ENCODE data around the gene HLCS.

Gene HLCS

GRCh38 chr21:36780861-36781260 is 185.6 kb downstream of the HLCS start:
- DNase-seq (ENCODE audit: low read depth in 2 of 2), result no peak

GRCh38 chr21:36776981-36777617 is 189.4 kb downstream of the HLCS start:
- no peak for DNase-seq (ENCODE audit: low read depth in 2 of 2)

GRCh38 chr21:36773995-36774394 is 192.5 kb downstream of the HLCS start:
- DNase-seq (ENCODE audit: low read depth in 2 of 2), result no peak

GRCh38 chr21:36773117-36773516 is 193.4 kb downstream of the HLCS start:
- peak in 1 of 2 experiments; percentile 17 for DNase-seq (ENCODE audit: low read depth in 2 of 2)

- no peak for DNase-seq (ENCODE audit: low read depth in 2 of 2)
These were observed 197.2 kb downstream of the HLCS start for GRCh38 chr21:36769051-36769839.

GRCh38 chr21:36768496-36768895 is 198.0 kb downstream of the HLCS start:
- no peak for DNase-seq (ENCODE audit: low read depth in 2 of 2)

GRCh38 chr21:36767096-36767495 is 199.4 kb downstream of the HLCS start:
- no peak for DNase-seq (ENCODE audit: low read depth in 2 of 2)

- no peak for DNase-seq (ENCODE audit: low read depth in 2 of 2)
These were observed 200.0 kb downstream of the HLCS start for GRCh38 chr21:36766511-36766910.

- no peak for DNase-seq (ENCODE audit: low read depth in 2 of 2)
These were observed 201.2 kb downstream of the HLCS start for GRCh38 chr21:36765229-36765628.

- no peak for DNase-seq (ENCODE audit: low read depth in 2 of 2)
These were observed 203.2 kb downstream of the HLCS start for GRCh38 chr21:36763305-36763704.

- DNase-seq (ENCODE audit: low read depth in 2 of 2), result no peak
These were observed 203.8 kb downstream of the HLCS start for GRCh38 chr21:36762642-36763041.

- DNase-seq (ENCODE audit: low read depth in 2 of 2), result no peak
These were observed 204.8 kb downstream of the HLCS start for GRCh38 chr21:36761685-36762084.

GRCh38 chr21:36759348-36760083 is 207.0 kb downstream of the HLCS start:
- no peak for DNase-seq (ENCODE audit: low read depth in 2 of 2)

GRCh38 chr21:36757196-36757595 is 209.3 kb downstream of the HLCS start:
- DNase-seq (ENCODE audit: low read depth in 2 of 2), result no peak

GRCh38 chr21:36756527-36756926 is 209.9 kb downstream of the HLCS start:
- no peak for DNase-seq (ENCODE audit: low read depth in 2 of 2)

GRCh38 chr21:36754241-36754898 is 212.1 kb downstream of the HLCS start:
- no peak for DNase-seq (ENCODE audit: low read depth in 2 of 2)

GRCh38 chr21:36753556-36753955 is 212.9 kb downstream of the HLCS start:
- peak in 1 of 2 experiments; percentile 13 for DNase-seq (ENCODE audit: low read depth in 2 of 2)

- DNase-seq (ENCODE audit: low read depth in 2 of 2), result no peak
These were observed 215.1 kb downstream of the HLCS start for GRCh38 chr21:36751383-36751782.

GRCh38 chr21:36750576-36750959 is 215.9 kb downstream of the HLCS start:
- DNase-seq (ENCODE audit: low read depth in 2 of 2), result no peak

GRCh38 chr21:36749935-36750575 is 216.4 kb downstream of the HLCS start:
- peak in 1 of 2 experiments; percentile 10 for DNase-seq (ENCODE audit: low read depth in 2 of 2)

- DNase-seq (ENCODE audit: low read depth in 2 of 2), result no peak
These were observed 218.6 kb downstream of the HLCS start for GRCh38 chr21:36747815-36748383.

Data from fibroblast of skin of left biceps (primary cell).